ENCODE measurements around the gene ZSCAN5B. TPM values are rescaled to one million over a fixed set of nuclear protein-coding genes. Genes with fewer than 3 reads are reported as not detected.

The ZSCAN5B gene
- polyA plus RNA-seq, 10 donors = not detected

DNA sequence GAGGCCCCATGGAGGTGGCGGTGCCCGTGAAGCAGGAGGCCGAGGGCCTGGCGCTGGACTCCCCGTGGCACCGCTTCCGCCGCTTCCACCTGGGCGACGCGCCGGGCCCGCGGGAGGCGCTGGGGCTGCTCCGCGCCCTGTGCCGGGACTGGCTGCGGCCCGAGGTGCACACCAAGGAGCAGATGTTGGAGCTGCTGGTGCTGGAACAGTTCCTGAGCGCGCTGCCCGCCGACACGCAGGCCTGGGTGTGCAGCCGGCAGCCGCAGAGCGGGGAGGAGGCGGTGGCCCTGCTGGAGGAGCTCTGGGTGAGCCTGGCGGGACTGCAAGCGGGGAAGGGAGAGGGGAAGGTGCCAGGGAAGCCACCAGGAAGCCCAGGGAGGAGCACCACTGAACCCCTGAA lies 50.7 kb downstream of the ZSCAN5B start:
- peak in 1 of 3 donors; percentile 30 for DNase-seq

GRCh38 chr19:56145698-56146097 lies 51.9 kb downstream of the ZSCAN5B start:
- no peak for DNase-seq

GRCh38 chr19:56144831-56145230 lies 52.8 kb downstream of the ZSCAN5B start:
- DNase-seq = no peak

- no peak for DNase-seq
These were observed 53.2 kb downstream of the ZSCAN5B start for GRCh38 chr19:56144376-56144775.

- no peak for DNase-seq
These were observed 54.6 kb downstream of the ZSCAN5B start for GRCh38 chr19:56142897-56143434.

DNA sequence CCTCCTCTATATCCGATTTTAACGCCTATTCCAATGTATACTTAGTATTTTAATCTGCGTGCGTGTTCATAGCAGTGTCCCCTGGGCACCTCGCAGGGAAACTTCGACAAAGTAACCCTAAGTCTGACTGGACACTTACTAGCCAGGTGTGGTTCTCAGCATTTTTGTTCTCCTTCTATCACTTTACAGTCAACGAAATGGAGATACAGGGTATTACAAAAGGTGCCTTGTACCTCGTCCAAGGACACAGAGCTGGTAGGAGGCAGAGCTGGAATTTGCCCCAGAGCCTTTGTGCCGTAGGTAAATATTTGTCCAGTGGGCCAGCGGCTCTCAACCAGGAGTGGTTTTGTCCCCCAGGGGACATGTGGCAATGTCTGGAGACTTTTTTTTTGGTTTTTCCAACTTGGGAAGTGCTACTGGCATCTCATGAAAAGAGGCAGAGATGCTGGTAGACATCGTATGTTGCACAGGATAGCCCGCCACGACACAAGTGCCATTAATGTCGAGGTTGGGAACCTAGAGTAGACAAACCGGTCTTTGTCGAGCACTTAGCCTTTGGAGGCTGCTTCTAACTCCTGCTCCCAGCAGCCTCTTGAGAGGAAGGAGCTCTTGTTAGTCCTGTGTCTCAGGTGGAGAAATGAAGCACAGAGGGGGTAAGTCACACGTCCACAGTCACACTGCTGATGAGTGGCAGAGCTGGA lies 55.3 kb downstream of the ZSCAN5B start:
- DNase-seq = no peak

GRCh38 chr19:56141417-56141993 lies 56.1 kb downstream of the ZSCAN5B start:
- DNase-seq = peak in 1 of 3 donors; percentile 55

GRCh38 chr19:56140583-56141416 lies 56.8 kb downstream of the ZSCAN5B start, which contains the start of gene ZNF444:
Gene ZNF444 (plus strand): TSS chr19:56141287. CDS start chr19:56146912, 5,625 bp downstream.
- peak; percentile 99 for DNase-seq

DNA sequence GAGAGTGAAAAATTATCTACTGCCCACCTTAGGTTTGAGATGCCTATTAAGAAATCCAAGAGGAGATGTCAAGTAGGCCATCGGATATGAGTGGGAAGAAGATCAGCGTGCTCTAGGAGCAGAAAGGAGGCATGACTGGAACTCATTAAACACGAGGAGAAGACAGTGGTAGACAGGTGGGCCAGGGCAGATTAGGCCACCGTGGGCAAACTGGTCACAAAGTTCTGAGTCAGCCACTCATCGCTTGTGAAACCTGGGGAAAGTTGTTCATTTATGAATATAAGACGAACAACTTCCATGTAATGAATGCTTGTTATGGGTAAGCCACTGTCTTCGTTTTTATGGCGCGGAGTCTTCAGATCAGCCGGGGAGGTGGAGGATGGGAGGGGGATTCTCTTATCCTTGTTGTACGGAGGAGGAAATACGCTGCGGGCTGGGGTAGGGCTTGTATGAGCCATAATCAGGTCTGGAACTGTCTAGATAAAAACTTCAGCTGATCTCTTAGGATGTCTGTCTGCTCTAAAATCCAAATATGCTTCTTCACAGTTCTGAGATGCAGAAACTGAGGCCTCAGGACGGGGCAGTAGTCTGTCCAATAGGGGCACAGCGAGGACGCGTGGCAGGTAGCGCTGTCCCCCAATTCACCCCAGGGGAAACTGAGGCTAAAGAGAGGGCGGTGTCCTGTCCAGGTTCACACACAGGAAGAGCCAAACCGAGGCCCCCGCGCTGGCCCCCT lies 57.6 kb downstream of the ZSCAN5B start:
- no peak for DNase-seq

Other genes starting within 250 kb of the ZSCAN5B start
- gene NLRP8, start 250.0 kb downstream of the ZSCAN5B start, polyA plus RNA-seq (ENCODE audit: insufficient read length in 10 of 10) = not detected
- under 1 TPM in 2 of 10 donors, not detected in 8; 0.13 to 0.26 TPM for gene NLRP5, start 211.0 kb downstream of the ZSCAN5B start, polyA plus RNA-seq (ENCODE audit: insufficient read length in 10 of 10)
- gene ZNF787, start 76.5 kb downstream of the ZSCAN5B start, polyA plus RNA-seq (ENCODE audit: insufficient read length in 10 of 10) = 10 to 100 TPM; 16.0 to 27.3 (median 18.9) TPM
- gene ZNF444, start 56.5 kb downstream of the ZSCAN5B start, polyA plus RNA-seq (ENCODE audit: insufficient read length in 10 of 10) = 10 to 100 TPM; 12.1 to 19.4 (median 15.5) TPM
- gene GALP, start 21.8 kb downstream of the ZSCAN5B start, polyA plus RNA-seq (ENCODE audit: insufficient read length in 10 of 10) = not detected
- gene ZSCAN5C, start 4.5 kb upstream of the ZSCAN5B start, polyA plus RNA-seq (ENCODE audit: insufficient read length in 10 of 10) = not detected
- 1 to 10 TPM in 7 of 10 donors, under 1 TPM in 3; 0.44 to 2.7 (median 1.3) TPM for gene EDDM13, start 75.0 kb upstream of the ZSCAN5B start, polyA plus RNA-seq (ENCODE audit: insufficient read length in 10 of 10)
- 1 to 10 TPM; 5.1 to 9.2 (median 7.0) TPM for gene ZSCAN5A, start 117.1 kb upstream of the ZSCAN5B start, polyA plus RNA-seq (ENCODE audit: insufficient read length in 10 of 10)
- gene ZNF582, start 195.8 kb upstream of the ZSCAN5B start, polyA plus RNA-seq (ENCODE audit: insufficient read length in 10 of 10) = 1 to 10 TPM; 3.6 to 6.5 (median 5.2) TPM
- gene ZNF583, start 206.5 kb upstream of the ZSCAN5B start, polyA plus RNA-seq (ENCODE audit: insufficient read length in 10 of 10) = 10 to 100 TPM in 1 of 10 donors, 1 to 10 TPM in 9; 6.2 to 10.5 (median 7.3) TPM

Data from muscle of back (tissue), 11 donors.